ENCODE measurements around the gene CCDC149.

The CCDC149 gene

GRCh38 chr4:24888475-24889344 lies 24.1 kb downstream of the CCDC149 start:
- Histone ChIP-seq H3K4me1 (ENCODE audit: insufficient read depth, low read length, severe bottlenecking) (no peaks in the 10 kb centered on the region), H4K20me1 (ENCODE audit: insufficient read depth, low read length) (no peaks in the 10 kb centered on the region), H3K79me2 (ENCODE audit: insufficient read depth, low read length) (no peaks in the 10 kb centered on the region), H2AFZ (ENCODE audit: low read length) (no peak overlapping the region), H3K27ac (ENCODE audit: low read depth, low read length, poor library complexity, severe bottlenecking) (no peak overlapping the region), H3K4me2 (ENCODE audit: low read length) (no peak overlapping the region), H3K9ac (ENCODE audit: low read length) (no peak overlapping the region), H3K9me3 (ENCODE audit: low read length) (no peaks in the 10 kb centered on the region), H3K36me3 (ENCODE audit: insufficient read depth, low read length) (no peaks in the 10 kb centered on the region), H3F3A (ENCODE audit: insufficient read depth, low read length) (no peaks in the 10 kb centered on the region), H3K4me3 (ENCODE audit: low read depth, low read length, poor library complexity, severe bottlenecking) (no peak overlapping the region), H3K27me3 (ENCODE audit: insufficient read depth, low read length) (no peaks in the 10 kb centered on the region), H3K9me2 (ENCODE audit: low read depth, low read length) (no peaks in the 10 kb centered on the region)
- TF ChIP-seq EZH2 (IDR thresholded peaks at IDR 0.05; ENCODE audit: borderline replicate concordance, low read length) (no peak), CTCF (IDR thresholded peaks at IDR 0.05; ENCODE audit: low read length) (no peak)

- Histone ChIP-seq H3F3A (ENCODE audit: insufficient read depth, low read length) (no peaks in the 10 kb centered on the region), H3K36me3 (ENCODE audit: insufficient read depth, low read length) (no peaks in the 10 kb centered on the region), H3K9me2 (ENCODE audit: low read depth, low read length) (no peaks in the 10 kb centered on the region), H2AFZ (ENCODE audit: low read length) (no peak overlapping the region), H3K4me1 (ENCODE audit: insufficient read depth, low read length, severe bottlenecking) (no peaks in the 10 kb centered on the region), H3K27me3 (ENCODE audit: insufficient read depth, low read length) (no peaks in the 10 kb centered on the region), H4K20me1 (ENCODE audit: insufficient read depth, low read length) (no peaks in the 10 kb centered on the region), H3K4me3 (ENCODE audit: low read depth, low read length, poor library complexity, severe bottlenecking) (no peak overlapping the region), H3K9me3 (ENCODE audit: low read length) (no peaks in the 10 kb centered on the region), H3K27ac (ENCODE audit: low read depth, low read length, poor library complexity, severe bottlenecking) (no peak overlapping the region), H3K4me2 (ENCODE audit: low read length) (no peak overlapping the region), H3K9ac (ENCODE audit: low read length) (no peak overlapping the region), H3K79me2 (ENCODE audit: insufficient read depth, low read length) (no peaks in the 10 kb centered on the region)
- no peak for TF ChIP-seq CTCF (IDR thresholded peaks at IDR 0.05; ENCODE audit: low read length)
- no peak for TF ChIP-seq EZH2 (IDR thresholded peaks at IDR 0.05; ENCODE audit: borderline replicate concordance, low read length)
These were observed 24.9 kb downstream of the CCDC149 start for GRCh38 chr4:24887881-24888430.

GRCh38 chr4:24886596-24886995 lies 26.2 kb downstream of the CCDC149 start:
- Histone ChIP-seq H4K20me1 (ENCODE audit: insufficient read depth, low read length) (no peaks in the 10 kb centered on the region), H3K4me1 (ENCODE audit: insufficient read depth, low read length, severe bottlenecking) (no peaks in the 10 kb centered on the region), H3K4me2 (ENCODE audit: low read length) (no peak overlapping the region), H3K36me3 (ENCODE audit: insufficient read depth, low read length) (no peaks in the 10 kb centered on the region), H3K4me3 (ENCODE audit: low read depth, low read length, poor library complexity, severe bottlenecking) (no peak overlapping the region), H3K9me2 (ENCODE audit: low read depth, low read length) (no peaks in the 10 kb centered on the region), H3K9me3 (ENCODE audit: low read length) (no peaks in the 10 kb centered on the region), H2AFZ (ENCODE audit: low read length) (no peak overlapping the region), H3K79me2 (ENCODE audit: insufficient read depth, low read length) (no peaks in the 10 kb centered on the region), H3F3A (ENCODE audit: insufficient read depth, low read length) (no peaks in the 10 kb centered on the region), H3K27ac (ENCODE audit: low read depth, low read length, poor library complexity, severe bottlenecking) (no peak overlapping the region), H3K27me3 (ENCODE audit: insufficient read depth, low read length) (no peaks in the 10 kb centered on the region), H3K9ac (ENCODE audit: low read length) (no peak overlapping the region)
- TF ChIP-seq EZH2 (IDR thresholded peaks at IDR 0.05; ENCODE audit: borderline replicate concordance, low read length) (no peak), CTCF (IDR thresholded peaks at IDR 0.05; ENCODE audit: low read length) (no peak)
